Lower leg skin (tissue), 3 donors: ENCODE results near the gene MYB.

Experiments used
- POLR2A ChIP-seq, 2 donors: fragments of 450-650 bp; IDR thresholded peaks; one replicate each; pipeline ENCODE4 v1.6.1; 2016 to 2017; ENCODE audit warnings: antibody characterized with exemption in 2 of 2, mild to moderate bottlenecking in 1 of 2, moderate library complexity in 1 of 2
- TF ChIP-seq, protein P1 (sequence below), 3 donors: fragments of 450-650 bp; IDR thresholded peaks; one replicate each; pipeline ENCODE4 v1.5.1; 2016; ENCODE audit warnings: antibody characterized with exemption in 3 of 3, mild to moderate bottlenecking in 3 of 3, moderate library complexity in 2 of 3

DNA sequence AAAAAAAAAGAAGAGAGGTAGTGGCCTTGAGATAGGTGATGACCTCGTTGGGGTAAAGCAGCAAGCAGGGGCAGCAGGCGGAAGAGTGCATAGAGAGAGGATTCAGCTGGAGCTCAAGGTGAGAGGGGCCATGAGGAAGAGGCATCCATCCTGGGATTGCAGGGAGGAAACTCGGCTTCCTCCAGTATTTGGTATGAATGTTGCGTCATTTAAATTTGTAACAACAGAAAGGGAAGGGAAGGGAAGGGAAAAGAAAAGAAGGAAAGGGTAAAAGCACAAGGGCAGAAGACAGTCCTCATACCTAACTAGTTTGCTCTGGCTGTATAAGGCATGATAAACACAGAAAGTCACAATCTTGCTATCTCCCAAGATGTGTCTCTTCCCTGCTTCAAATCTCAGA lies 39.9 kb upstream of the MYB start:
- no peak for TF ChIP-seq POLR2A (IDR thresholded peaks at IDR 0.05)
- TF ChIP-seq, protein P1, sequence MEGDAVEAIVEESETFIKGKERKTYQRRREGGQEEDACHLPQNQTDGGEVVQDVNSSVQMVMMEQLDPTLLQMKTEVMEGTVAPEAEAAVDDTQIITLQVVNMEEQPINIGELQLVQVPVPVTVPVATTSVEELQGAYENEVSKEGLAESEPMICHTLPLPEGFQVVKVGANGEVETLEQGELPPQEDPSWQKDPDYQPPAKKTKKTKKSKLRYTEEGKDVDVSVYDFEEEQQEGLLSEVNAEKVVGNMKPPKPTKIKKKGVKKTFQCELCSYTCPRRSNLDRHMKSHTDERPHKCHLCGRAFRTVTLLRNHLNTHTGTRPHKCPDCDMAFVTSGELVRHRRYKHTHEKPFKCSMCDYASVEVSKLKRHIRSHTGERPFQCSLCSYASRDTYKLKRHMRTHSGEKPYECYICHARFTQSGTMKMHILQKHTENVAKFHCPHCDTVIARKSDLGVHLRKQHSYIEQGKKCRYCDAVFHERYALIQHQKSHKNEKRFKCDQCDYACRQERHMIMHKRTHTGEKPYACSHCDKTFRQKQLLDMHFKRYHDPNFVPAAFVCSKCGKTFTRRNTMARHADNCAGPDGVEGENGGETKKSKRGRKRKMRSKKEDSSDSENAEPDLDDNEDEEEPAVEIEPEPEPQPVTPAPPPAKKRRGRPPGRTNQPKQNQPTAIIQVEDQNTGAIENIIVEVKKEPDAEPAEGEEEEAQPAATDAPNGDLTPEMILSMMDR (IDR thresholded peaks at IDR 0.05): no peak
